OCI-M1 (cell line): ENCODE results near the gene TP73.

Experiments
- DNase-seq: peaks from one replicate; lab custom pipeline; 2025; lab: John Stamatoyannopoulos, UW

Gene TP73

DNA sequence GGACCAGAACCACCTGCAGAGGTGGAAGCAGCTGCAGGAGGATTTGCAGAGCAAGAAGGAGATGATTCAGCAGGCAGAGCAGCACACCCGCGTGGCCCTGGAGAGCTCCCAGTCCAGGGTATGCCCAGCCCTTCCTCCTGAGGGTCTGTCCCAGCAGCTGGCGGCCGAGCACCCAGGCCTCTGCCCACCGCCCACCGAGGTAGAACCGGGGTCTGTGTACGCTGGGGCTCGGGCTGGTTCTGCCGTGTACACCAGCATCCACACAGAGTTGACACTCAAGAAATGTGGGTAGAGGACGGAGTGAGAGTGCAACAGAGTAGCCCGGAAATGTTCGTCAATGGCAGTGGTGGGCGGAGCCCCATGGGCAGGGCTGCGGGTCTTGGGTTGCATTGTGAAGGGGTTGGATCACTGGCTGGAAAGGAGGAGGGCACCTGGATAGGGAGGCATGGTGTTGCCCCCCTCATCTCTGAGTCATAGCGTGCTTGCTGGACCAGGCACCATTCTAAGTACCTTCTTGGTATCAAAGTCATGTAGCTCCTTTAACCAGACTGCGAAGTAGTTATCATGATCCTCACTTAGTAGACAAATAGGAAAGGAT is 115.1 kb downstream of the TP73 start:
- no peak for DNase-seq

DNA sequence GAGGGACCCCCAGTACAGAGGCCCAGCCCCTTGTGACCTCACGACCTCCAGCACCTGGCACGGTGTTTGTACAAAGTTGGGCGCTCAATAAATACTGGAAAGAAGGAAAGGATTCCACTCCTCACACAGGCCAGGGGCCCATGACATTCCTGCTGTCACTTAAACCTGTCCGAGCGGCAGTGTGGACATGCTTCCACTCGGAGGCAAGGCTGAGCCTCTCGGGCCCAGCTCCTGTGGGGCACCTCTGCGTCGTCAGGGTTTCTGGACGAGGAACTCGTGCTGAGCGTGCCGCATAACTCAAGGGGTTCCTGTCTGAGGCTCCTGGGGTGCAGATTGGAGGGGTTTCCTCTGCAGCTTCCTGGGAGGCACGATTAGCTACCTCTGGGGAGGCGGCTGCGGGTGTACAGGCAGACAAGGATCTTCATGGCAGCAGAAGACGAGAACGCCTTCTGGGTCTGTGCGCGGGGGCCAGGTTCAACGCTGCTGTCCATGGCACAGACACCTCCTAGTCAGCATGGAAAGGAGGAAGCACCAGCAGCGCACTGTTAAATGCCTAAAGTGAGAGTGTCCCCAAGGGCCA is 116.6 kb downstream of the TP73 start:
- DNase-seq = no peak

DNA sequence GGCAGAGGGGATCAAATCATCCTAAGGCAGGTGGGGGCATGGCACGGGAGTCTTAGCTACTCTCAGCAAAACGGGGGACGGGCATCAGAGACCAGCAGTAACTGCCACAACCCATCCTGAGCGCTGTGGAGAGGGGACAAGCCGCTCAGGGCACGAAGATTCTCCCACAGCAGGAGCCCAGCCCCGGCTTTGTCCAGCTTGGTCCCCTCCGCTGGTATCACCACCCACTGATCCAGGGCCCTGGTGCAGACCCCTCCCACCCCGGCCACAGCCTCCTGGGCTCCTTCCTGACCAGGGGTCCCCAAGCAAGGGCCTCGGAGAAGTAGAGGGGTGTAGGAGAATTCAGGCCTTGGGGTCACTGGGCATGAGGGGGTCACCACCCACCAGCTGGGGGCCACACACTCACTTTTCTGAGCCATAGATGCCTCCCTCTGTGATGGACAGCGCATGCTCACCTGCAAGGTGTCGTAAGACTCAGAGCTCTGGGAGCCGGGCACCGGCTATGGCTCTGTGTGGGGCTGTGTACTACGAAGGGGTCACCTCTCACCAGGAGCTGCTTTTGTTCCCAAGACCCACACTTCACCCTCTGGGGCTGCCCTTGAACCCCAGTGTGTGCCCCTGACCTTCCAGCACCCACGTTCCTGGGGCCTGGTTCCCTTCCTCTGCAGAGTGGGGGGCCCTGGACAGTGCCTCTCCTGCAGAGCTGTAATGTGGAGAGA is 117.9 kb downstream of the TP73 start:
- DNase-seq = no peak

DNA sequence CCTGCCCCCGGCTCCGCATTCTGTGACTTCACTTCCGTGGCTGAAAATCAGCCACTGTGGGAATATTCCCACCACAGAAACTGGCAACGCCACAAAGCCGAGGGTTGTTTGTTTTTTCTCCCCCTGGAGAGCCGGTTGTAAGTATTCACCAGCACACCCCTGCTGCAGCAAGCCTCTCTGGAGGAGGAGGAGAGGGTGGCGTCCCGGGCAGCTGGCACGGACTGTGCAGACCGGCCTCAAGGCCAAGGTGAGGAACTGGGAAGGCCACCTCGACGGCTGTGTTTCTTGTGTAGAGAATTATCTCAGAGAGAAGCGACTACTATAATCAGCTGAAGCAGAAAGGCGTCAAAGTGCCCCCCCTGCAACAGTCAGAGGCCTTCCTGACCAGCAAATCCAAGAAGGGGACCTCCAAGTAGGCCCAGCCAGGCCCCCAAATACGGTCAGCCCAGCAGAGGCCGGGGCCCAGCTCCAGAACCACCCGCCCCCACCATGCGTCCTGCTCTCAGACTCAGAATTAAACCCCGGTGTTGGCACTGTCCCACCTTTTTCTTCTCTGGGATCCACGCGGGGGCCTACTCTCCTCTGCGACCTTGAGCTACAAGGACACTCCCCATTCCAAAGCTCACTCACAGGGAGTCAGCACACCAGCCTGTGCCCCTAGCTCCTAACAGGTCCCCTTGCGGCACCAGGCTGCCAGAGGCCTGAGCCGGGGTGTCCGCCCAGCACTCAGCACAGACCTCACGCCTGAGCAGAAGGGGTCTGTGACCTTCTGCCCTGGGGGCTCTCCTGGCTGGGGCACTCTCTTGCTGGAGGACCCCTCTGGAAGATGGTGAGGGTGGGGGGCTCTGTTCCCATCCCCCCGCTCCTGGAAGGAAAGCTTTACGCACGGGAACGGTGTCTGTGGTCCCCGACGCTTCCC is 119.1 kb downstream of the TP73 start:
- DNase-seq = no peak

DNA sequence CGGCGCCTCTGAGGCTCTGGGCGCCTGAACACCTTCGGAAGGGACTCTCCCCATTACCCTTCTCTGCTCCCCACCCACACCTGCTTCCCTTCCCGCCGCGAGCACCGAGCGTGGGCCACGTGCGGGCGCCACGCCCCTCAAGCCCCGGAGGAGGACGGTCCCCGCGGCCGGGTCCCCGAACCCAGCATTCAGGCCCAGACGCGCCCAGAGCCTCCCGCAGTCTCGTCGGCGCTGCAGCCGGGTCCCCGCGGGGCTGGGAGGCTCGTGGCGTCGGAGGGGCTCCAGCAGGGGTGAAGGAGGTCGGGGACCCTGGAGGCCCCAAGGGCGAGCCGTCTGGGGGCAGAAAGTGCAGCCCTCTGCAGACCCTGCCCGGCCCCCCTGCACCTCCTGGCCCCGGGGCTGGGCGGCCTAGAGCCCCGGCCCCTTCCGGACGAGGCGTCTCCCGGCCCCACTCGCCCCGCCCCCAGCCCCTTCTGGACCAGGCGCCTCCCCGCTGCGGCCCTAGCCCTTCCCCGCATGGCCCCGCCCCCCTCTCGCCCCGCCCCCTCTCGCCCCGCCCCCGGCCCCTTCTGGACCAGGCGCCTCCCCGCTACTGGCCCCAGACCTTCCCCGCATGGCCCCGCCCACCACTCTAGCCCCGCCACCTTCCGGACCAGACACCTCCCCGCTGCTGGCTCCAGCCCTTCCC is 119.9 kb downstream of the TP73 start:
- DNase-seq = peak; percentile 93

DNA sequence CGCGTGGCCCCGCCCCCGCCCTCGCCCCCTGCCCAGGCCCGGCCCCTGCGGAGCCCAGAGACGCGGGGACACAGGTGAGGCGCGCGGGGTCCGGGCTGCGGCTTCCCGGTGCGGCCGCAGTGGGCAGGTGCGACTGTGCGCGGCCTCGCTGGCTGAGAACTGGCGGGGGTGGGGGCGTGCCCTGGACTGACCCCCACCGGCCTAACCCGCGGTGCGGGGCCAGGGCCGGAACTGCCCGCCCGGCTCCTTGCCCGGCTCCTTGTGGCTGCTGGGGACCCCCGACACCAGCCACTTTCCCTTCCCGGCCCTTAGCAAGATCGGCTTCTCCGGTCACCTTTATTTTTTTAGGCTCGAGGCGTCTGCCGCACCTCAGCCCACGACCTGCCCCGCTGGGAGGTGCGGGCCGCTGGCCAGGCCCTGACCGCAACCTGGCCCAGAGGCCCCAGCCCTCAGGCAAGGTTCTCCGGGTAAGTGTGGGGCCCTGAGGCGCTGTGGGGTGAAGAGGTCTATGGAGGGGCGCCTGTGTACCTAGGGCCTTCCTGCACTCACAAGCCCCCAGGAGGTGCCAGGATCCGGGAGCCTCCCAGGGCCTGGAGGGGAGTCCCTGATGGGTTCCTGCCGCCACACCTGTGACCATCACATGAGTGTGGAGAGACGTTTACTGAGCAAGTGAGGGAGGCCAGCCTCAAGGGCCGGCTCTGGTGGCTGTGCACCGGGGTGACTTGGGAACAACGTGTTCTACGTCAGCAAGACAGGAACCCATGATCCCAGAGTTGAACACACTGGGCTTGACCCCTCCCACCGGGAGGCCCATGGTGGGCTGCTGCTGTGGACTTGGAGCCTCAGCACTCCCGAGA is 120.6 kb downstream of the TP73 start, which contains the start of gene SMIM1:
Gene SMIM1 (plus strand): TSS at position 35 of the 857 bp plus-strand sequence. CDS start 2,625 bp downstream, outside the sequence.
- DNase-seq = peak; percentile 66

DNA sequence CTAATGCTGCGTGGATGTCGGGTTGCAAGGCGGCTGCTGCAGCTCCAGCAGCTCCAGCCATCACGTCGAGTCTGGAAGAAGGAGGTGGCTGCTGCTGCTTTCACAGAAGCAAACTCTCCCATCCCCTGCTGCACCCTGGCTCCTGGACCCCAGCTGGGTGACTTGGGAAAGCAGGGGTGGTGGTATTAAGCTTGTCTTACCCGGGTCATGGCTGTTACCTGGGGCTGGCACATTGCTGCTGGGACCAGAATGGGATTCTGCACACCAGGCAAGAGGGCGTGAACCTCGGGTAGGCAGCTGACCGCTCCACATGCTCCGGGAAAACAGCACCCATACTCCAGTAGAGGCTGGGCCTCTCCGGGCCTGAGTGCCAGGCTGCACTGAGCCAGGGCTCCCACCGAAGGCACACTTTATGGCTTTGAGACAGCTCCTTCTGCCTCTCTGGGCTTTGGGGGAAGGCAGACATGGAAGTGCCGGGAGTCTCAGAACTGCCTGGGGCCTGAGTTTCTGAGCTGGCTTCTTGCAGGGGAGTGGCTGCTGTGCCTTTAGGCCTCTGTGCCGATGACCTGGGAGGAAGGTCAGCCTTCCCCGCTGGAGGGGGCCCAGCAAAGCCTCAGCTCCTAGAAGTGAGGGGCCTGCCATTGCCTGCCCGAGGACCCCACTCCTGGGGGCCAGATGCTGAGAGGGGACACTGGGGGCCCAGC is 121.4 kb downstream of the TP73 start:
- peak; percentile 66 for DNase-seq

DNA sequence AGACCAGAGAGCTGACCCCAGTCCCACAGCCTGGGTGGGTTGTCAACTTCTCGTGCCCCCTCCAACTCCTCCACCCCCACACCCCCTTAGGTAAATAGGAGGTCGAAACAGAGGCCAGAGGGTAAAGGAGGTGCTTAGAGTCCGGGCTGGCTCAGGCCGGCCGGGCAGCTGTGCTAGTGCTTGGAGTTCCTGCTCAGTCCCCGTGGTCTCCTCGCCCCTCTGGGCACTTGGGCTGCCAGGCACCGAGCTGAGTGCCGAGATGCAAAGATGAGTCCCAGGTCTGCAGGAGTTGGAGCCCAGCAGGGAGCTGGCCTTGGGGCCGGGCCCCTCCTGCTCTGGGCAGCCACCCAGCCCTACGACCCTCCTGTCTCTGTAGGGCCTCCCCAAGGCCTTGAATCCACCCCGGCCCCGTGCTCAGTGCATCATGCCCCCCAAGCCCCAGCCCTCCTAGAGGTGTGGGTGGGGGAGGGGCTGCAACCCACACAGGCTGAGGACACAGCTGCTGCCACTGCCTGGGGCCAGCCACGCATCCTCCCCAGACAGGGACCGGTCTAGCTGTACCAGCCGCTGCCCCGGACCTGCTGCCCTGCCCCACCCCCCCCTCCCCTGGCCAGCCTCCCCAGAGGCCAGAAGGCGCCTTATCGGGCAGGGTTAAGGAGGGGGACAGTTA is 122.1 kb downstream of the TP73 start:
- DNase-seq = peak; percentile 74

DNA sequence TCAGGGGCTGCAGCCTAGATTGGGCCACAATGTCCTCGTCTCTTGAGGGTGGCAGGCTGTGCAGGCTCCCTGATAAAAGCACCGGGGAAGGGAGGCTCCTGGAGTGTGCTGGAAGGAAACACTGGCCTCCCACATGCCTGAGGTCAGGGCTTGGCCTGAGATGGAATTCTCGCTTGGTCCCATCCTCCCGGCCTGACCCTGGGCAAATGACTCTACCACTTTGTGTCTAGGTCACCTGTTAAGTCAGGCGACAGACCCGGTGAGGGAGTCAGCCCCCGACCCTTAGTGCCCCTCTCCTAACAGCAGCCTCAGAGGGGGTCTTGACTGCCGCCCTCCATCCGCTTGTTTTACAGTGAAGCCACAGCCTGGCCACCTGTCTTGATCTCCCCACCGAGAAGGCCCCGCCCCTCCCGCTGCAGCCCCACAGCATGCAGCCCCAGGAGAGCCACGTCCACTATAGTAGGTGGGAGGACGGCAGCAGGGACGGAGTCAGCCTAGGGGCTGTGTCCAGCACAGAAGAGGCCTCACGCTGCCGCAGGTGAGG is 122.7 kb downstream of the TP73 start:
- peak; percentile 92 for DNase-seq

DNA sequence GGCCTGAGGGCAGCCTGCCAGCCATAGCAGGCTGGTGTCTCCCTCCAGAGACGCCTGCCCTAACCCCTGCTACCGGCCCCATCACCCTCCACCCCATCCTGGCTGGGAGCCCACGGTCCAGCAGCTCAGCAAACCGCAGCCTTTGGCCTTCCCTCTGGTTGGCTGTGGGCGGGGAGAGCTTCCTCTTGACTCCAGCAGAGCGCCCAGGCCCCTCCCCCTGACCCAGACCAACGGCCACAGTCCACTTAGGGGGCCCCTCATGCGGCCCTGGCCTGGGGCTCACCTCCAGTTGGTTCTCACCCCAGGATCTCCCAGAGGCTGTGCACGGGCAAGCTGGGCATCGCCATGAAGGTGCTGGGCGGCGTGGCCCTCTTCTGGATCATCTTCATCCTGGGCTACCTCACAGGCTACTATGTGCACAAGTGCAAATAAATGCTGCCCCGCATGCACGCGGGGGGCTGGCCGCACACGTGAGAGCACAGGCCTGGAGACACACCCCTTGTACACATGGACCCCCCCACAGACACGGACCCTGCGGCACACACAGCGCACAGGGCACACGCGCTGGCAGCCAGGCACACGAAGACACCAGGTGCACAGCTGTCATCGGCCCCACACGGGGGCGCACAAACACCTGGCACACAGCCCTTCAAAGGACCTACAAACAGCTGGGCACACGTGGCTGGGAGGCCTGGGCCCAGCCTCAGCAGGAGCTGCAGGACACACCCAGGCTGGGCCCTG is 123.3 kb downstream of the TP73 start:
- peak; percentile 96 for DNase-seq

DNA sequence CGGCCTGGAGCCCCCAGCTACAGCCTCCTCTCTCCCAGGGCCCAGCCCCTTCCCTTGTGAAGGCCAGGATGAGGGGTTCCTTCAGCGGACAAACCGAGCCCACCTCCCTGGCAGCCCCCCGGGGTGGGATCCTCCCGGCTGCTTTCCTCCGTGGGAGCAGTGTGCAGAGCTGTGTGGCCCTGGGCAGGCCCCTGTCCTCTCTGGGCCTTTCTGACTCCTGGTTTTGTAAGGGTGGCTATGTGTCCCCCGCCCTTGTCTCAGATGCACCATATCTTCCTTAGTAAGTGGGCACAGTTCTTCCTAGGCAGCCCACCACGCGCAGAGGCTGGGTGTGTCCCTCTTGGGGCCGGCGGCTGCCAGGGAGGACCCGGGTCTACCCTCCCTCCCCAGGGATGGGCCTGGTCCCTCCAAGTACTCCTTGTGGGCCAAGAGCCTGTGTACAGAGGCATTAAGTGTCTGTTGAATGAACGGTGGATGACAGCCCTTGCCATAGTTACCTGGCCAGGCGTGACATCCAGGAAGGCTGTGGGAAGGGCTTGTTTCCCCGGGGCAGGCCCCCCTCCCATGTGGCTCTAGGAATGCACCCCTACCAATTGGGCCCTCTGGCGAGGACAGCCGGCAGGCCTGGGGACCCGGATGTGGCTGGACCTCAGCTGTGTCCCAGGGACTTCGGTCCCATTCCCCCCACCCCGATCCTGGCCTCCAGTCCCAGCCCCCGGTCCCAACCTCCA is 124.1 kb downstream of the TP73 start:
- DNase-seq = no peak

DNA sequence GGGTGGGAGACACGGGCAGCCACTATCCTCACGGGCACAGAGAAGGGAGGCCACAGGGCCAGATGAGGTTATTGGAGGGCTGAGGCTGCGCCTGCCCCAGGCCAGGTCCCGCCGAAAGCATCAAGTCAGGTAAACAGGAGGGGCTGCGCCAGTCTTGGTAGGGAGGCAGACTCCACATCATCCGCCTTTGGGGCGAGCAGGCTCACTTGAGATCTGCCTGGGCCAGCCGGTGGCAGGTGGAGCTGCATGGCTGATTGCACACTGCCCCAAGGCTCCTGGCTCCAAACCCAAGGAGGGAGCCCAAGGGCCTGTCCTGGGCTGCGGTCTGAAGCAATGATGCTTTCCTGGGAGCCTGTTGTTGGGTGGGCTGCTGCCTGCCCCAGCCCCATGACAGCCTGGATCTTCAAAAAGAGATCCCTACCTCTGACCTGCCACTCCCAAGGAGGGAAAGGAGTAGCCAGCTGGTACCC is 124.8 kb downstream of the TP73 start:
- peak; percentile 2 for DNase-seq

DNA sequence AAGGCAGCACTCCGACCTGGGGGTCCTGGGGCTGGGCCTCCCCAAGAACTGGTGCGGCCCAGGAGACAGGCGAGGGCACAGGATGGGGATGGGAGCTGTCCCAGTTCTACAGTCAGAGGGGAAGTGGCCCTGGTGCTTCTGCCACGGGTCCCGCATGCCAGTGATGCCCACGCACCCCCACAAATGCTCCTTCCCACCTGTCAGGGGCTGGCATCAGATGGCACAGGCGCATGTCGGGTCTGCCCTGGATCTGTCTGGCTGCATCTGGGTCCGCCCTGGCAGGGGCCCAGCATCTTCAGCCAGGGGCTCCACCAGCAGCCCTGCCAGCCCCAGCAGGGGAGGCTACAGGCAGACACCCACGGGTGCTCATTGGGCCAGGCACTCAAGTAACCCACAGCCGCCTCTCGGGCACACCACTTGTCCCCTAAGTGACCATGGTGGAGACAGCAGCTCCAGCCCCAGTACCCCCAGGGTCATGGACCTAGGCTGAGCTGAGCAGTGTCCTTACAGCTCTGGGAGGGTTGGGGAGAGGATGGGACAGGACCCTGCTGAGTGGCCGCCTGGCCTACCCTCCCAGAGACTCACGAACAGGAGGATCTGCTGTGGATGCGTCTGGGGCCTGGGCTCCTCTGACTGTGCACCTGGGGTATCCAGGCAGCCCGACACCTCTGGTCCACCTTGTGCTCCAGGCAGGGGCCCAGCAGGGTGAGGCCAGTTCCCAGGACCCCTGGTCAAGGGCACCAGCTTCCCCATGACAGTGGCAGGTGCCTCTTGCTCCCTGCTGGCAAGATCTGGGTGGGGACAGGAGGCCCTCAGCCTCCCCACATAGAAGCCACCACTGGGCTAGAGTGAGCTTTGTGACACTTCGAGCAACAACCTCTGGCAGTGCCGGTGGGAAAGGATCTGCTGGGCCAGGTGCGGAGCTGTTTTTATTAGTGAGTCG is 125.6 kb downstream of the TP73 start:
- DNase-seq = no peak

DNA sequence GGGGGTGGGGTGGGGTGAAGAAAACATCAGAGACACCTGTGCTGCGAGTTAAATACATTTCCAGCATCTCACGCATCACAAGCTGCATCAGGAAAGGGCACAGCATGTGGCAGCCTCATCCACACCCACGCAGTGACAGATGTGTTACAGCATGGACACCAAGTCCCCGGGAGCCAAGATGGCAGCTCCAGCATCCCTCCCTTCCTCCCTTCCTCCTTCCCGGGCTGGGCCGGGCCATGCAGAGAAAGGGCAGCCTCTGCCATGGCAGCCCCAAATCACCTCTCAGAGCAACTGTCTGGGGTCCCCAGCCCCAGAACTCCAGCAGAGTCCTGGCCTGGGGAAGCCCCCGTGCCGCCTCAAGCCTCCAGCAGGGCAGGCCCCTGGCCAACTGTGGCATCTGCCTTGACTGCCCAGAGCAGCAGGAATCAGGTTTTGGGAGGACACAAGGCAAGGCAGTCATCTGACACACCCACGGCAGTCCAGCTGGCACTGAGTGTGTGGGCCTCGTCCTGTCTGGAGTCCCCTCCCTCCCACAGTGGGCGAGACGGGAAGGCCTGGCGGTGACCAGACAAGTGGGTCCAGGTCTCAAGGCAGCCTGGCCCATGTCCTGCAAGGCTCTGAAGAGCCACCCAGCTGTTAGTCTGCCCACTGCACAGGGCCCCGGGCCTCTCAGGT is 126.4 kb downstream of the TP73 start:
- no peak for DNase-seq

DNA sequence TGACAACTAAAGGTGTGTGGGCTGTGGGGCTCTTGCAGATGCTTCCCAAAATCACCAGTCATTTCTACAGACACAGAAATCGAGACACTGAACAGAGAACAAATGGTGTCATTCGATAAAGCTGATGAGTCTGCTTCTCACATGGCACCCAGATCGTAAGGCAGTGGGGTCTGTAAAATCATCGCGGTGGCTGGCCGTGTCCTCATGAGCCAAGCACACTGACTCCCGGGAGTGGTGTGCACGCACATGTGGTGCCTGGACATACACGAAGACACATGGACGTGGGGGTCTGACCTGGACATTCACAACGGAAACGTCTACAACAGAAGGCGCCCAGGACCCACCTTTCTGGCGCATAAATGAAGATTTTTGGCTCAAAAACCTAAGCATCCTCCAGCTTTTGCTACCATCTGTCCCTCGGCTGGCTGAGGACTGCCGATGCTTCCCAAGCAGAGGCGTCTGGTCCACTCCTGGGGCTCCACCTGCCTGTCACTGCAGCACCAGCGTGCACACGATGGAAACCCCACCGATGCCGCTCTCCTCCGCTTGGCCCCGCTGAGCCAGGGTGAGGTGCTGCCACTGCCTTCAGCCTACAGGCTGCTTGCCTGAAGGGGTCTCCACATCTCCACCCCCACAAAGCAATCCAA is 127.1 kb downstream of the TP73 start:
- DNase-seq = peak; percentile 6
